Colonic mucosa (tissue), 4 donors: ENCODE measurements around the gene FES. TPM values are rescaled to one million over a fixed set of nuclear protein-coding genes. Genes with fewer than 3 reads are reported as not detected.

Source experiments
- DNase-seq: peaks from one replicate; pipeline ENCODE4 v3.0.0-alpha.2; 2020
- H3K27ac ChIP-seq: fragments of 200-600 bp; one replicate; pipeline ENCODE4 v1.8.0; 2021
- H3K27me3 ChIP-seq: fragments of 200-600 bp; one replicate; pipeline ENCODE4 v1.8.0; 2021
- H3K36me3 ChIP-seq: fragments of 200-600 bp; one replicate; pipeline ENCODE4 v1.8.0; 2021
- H3K4me1 ChIP-seq: fragments of 200-600 bp; one replicate; pipeline ENCODE4 v1.8.0; 2021; ENCODE audit warnings: mild to moderate bottlenecking
- H3K4me3 ChIP-seq: fragments of 200-600 bp; one replicate; pipeline ENCODE4 v1.8.0; 2021
- H3K9ac ChIP-seq, 2 donors: one replicate each; pipeline ENCODE4 v1.7.0; 2013; ENCODE audit warnings: control low read depth in 2 of 2, low read depth in 2 of 2, low read length in 2 of 2
- H3K9me3 ChIP-seq: fragments of 200-600 bp; one replicate; pipeline ENCODE4 v1.8.0; 2021
- intact Hi-C: fragments of 100-400 bp; cut with DNase I; formaldehyde crosslinking; loops from one replicate; pipeline ENCODE4 v1.14.1; 2022
- total RNA-seq, 2 donors: library from RNA; stranded (reverse); fragmentation: NEBNext Ultra II Directional in 1 of 2; extraction: Animal tissue kit (Norgen Biotek cat#: 25700) in 1 of 2; gene quantifications; one replicate each; pipeline ENCODE4 v1.2.1, GENCODE V29; 2021
- TF ChIP-seq, protein P1 (sequence below): fragments of 200-600 bp; IDR thresholded peaks from one replicate; pipeline ENCODE4 v1.8.0; 2022; ENCODE audit warnings: antibody characterized with exemption, mild to moderate bottlenecking
- donor health status: healthy.
- donor health status: DM: no; HTN: no; CAD: no.
- donor health status: DM: no; HTN: no; CAD: no.

FES gene
- total RNA-seq, 2 donors from 2014 or later = 6.5 to 8.8 TPM

DNA sequence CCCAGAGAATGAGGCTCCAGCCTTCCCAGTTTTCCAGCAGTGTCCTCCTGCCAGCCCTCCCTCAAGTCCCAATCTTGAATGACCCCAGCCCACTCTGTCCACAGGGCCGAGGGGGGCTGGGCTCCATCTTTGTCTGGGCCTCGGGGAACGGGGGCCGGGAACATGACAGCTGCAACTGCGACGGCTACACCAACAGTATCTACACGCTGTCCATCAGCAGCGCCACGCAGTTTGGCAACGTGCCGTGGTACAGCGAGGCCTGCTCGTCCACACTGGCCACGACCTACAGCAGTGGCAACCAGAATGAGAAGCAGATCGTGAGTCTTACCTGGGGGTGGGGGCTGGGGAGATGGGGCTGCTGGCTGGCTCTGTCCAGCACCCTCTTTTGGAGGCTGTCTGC, 5.6 kb upstream of the FES start:
- TF ChIP-seq, protein P1, sequence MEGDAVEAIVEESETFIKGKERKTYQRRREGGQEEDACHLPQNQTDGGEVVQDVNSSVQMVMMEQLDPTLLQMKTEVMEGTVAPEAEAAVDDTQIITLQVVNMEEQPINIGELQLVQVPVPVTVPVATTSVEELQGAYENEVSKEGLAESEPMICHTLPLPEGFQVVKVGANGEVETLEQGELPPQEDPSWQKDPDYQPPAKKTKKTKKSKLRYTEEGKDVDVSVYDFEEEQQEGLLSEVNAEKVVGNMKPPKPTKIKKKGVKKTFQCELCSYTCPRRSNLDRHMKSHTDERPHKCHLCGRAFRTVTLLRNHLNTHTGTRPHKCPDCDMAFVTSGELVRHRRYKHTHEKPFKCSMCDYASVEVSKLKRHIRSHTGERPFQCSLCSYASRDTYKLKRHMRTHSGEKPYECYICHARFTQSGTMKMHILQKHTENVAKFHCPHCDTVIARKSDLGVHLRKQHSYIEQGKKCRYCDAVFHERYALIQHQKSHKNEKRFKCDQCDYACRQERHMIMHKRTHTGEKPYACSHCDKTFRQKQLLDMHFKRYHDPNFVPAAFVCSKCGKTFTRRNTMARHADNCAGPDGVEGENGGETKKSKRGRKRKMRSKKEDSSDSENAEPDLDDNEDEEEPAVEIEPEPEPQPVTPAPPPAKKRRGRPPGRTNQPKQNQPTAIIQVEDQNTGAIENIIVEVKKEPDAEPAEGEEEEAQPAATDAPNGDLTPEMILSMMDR = no peak
- DNase-seq = no peak
- Histone ChIP-seq H3K27ac (no peak overlapping the region), H3K9ac (no peak overlapping the region), H3K9me3 (no peaks in the 10 kb centered on the region), H3K27me3 (no peaks in the 10 kb centered on the region), H3K4me3 (no peak overlapping the region), H3K36me3 (peaks cover 20% of the 10 kb centered on the region), H3K4me1 (peaks cover 7% of the 10 kb centered on the region)
- intact Hi-C loops = no loop called here

DNA sequence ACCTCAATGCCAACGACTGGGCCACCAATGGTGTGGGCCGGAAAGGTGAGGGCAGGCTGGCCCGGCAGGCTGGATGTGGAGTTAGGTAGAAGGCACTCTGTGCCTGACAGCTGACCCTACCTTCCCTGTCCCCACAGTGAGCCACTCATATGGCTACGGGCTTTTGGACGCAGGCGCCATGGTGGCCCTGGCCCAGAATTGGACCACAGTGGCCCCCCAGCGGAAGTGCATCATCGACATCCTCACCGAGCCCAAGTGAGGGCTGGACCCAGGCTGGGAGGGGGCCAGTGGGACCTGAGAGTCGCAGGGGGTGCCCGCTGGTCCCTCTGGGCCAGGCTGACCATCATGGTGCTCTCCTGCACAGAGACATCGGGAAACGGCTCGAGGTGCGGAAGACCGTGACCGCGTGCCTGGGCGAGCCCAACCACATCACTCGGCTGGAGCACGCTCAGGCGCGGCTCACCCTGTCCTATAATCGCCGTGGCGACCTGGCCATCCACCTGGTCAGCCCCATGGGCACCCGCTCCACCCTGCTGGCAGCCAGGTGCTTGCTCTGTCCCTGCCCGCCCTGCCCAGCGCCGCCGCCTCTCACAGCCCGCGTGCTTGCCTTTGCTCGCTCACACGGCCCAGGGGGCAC, 4.5 kb upstream of the FES start:
- Histone ChIP-seq H3K27me3 (no peaks in the 10 kb centered on the region), H3K9me3 (no peaks in the 10 kb centered on the region), H3K27ac (no peak overlapping the region), H3K4me3 (no peak overlapping the region), H3K9ac (no peak overlapping the region), H3K36me3 (peaks cover 20% of the 10 kb centered on the region), H3K4me1 (peaks cover 5% of the 10 kb centered on the region)
- no peak for DNase-seq
- TF ChIP-seq, protein P1 = no peak
- intact Hi-C loops = no loop called here

DNA sequence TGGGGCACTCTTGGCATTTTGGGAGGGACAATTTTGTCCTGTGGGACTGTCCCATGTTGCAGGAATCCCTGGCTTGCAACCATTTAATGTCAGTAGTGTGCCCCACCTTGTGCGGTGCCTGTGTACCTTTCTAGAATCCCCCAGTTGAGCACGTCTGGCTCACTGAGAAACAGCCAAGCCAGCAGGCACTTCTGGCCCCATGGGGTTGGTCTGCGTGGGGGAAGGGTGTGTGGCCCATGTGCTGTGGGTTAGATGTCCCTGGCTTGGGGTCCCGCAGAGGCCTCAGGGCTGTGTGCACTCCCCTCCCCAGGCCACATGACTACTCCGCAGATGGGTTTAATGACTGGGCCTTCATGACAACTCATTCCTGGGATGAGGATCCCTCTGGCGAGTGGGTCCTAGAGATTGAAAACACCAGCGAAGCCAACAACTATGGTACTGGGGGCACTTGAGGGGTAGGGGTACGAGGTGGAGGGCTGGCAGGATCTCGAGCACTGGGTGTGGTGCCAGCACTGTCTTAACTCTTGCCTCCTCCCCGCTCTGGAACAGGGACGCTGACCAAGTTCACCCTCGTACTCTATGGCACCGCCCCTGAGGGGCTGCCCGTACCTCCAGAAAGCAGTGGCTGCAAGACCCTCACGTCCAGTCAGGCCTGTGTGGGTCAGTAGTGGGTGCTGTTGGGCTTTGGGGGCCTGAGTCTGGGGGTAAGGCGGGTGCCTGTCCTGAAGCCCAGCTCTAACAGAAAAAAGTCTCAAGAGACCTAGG, 3.7 kb upstream of the FES start:
- no peak overlapping the region for H3K27ac ChIP-seq
- H3K27me3 ChIP-seq = no peaks in the 10 kb centered on the region
- intact Hi-C loops = no loop called here
- DNase-seq = no peak
- no peak overlapping the region for H3K4me3 ChIP-seq
- TF ChIP-seq, protein P1 = no peak
- no peak overlapping the region for H3K9ac ChIP-seq
- H3K9me3 ChIP-seq = no peaks in the 10 kb centered on the region
- peaks cover 5% of the 10 kb centered on the region for H3K4me1 ChIP-seq
- H3K36me3 ChIP-seq = peaks cover 20% of the 10 kb centered on the region

DNA sequence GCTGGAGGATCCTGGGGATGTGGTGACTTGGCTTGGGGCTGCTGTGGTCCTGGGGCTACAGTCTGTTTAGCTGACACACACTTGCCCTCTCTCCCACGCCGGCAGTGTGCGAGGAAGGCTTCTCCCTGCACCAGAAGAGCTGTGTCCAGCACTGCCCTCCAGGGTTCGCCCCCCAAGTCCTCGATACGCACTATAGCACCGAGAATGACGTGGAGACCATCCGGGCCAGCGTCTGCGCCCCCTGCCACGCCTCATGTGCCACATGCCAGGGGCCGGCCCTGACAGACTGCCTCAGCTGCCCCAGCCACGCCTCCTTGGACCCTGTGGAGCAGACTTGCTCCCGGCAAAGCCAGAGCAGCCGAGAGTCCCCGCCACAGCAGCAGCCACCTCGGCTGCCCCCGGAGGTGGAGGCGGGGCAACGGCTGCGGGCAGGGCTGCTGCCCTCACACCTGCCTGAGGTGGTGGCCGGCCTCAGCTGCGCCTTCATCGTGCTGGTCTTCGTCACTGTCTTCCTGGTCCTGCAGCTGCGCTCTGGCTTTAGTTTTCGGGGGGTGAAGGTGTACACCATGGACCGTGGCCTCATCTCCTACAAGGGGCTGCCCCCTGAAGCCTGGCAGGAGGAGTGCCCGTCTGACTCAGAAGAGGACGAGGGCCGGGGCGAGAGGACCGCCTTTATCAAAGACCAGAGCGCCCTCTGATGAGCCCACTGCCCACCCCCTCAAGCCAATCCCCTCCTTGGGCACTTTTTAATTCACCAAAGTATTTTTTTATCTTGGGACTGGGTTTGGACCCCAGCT, 2.9 kb upstream of the FES start:
- TF ChIP-seq, protein P1 = no peak
- Histone ChIP-seq H3K9ac (no peak overlapping the region), H3K4me3 (no peak overlapping the region), H3K27ac (no peak overlapping the region), H3K9me3 (no peaks in the 10 kb centered on the region), H3K27me3 (no peaks in the 10 kb centered on the region), H3K36me3 (peaks cover 20% of the 10 kb centered on the region), H3K4me1 (peaks cover 5% of the 10 kb centered on the region)
- intact Hi-C loops = no loop called here
- DNase-seq = no peak

DNA sequence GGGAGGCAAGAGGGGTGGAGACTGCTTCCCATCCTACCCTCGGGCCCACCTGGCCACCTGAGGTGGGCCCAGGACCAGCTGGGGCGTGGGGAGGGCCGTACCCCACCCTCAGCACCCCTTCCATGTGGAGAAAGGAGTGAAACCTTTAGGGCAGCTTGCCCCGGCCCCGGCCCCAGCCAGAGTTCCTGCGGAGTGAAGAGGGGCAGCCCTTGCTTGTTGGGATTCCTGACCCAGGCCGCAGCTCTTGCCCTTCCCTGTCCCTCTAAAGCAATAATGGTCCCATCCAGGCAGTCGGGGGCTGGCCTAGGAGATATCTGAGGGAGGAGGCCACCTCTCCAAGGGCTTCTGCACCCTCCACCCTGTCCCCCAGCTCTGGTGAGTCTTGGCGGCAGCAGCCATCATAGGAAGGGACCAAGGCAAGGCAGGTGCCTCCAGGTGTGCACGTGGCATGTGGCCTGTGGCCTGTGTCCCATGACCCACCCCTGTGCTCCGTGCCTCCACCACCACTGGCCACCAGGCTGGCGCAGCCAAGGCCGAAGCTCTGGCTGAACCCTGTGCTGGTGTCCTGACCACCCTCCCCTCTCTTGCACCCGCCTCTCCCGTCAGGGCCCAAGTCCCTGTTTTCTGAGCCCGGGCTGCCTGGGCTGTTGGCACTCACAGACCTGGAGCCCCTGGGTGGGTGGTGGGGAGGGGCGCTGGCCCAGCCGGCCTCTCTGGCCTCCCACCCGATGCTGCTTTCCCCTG, 2.2 kb upstream of the FES start:
- Histone ChIP-seq H3K27me3 (no peaks in the 10 kb centered on the region), H3K27ac (no peak overlapping the region), H3K9me3 (no peaks in the 10 kb centered on the region), H3K36me3 (peaks cover 13% of the 10 kb centered on the region), H3K4me3 (no peak overlapping the region), H3K9ac (no peak overlapping the region), H3K4me1 (peaks cover 5% of the 10 kb centered on the region)
- DNase-seq = no peak
- TF ChIP-seq, protein P1 = no peak
- intact Hi-C loops = no loop called here
